Mesenchymal stem cell (in vitro differentiated cells and primary cell): Measurements from ENCODE around the gene ZNF134.

Experiments used
- DNase-seq: peaks from one replicate; pipeline ENCODE4 v3.0.0-alpha.2; 2013
- H2AFZ ChIP-seq: one replicate; pipeline ENCODE4 v1.6.1; 2013; ENCODE audit warnings: low read depth, mild to moderate bottlenecking, control low read depth, inconsistent platforms, low read length, moderate library complexity
- H2AK5ac ChIP-seq: 2 replicates; pipeline ENCODE4 v1.6.1; 2013; ENCODE audit warnings: low read length, moderate library complexity, mild to moderate bottlenecking, inconsistent platforms; ENCODE audit not compliant: severe bottlenecking
- H2BK120ac ChIP-seq: one replicate; pipeline ENCODE4 v1.6.1; 2013; ENCODE audit warnings: low read depth, mild to moderate bottlenecking, inconsistent platforms, low read length, moderate library complexity
- H2BK12ac ChIP-seq, 2 experiments: one replicate each; pipeline ENCODE4 v1.6.1; 2013; ENCODE audit warnings: inconsistent platforms in 2 of 2, low read length in 2 of 2, mild to moderate bottlenecking in 2 of 2, moderate library complexity in 2 of 2, control low read depth in 1 of 2
- H2BK15ac ChIP-seq: one replicate; pipeline ENCODE4 v1.6.1; 2013; ENCODE audit warnings: mild to moderate bottlenecking, low read depth, inconsistent platforms; ENCODE audit not compliant: poor library complexity, severe bottlenecking
- H2BK5ac ChIP-seq: 2 replicates; pipeline ENCODE4 v1.6.1; 2013; ENCODE audit warnings: low read depth, mild to moderate bottlenecking, low read length, control low read depth, inconsistent platforms; ENCODE audit not compliant: poor library complexity, severe bottlenecking
- H3K14ac ChIP-seq, 2 experiments: one replicate each; pipeline ENCODE4 v1.6.1; 2013; ENCODE audit warnings: inconsistent platforms in 2 of 2, low read length in 2 of 2, control low read depth in 1 of 2, mild to moderate bottlenecking in 1 of 2, moderate library complexity in 1 of 2
- H3K18ac ChIP-seq, 2 experiments: one replicate each; pipeline ENCODE4 v1.6.1; 2013; ENCODE audit warnings: inconsistent platforms in 2 of 2, low read length in 2 of 2, control low read depth in 1 of 2, low read depth in 1 of 2, mild to moderate bottlenecking in 1 of 2
- H3K23ac ChIP-seq, 2 experiments: one replicate each; pipeline ENCODE4 v1.6.1; 2013; ENCODE audit warnings: inconsistent platforms in 2 of 2, low read length in 2 of 2, mild to moderate bottlenecking in 2 of 2, moderate library complexity in 2 of 2, control low read depth in 1 of 2
- H3K27ac ChIP-seq: 2 replicates; pipeline ENCODE4 v1.5.1; 2013; ENCODE audit warnings: mild to moderate bottlenecking, moderate library complexity, low read length, control low read depth, inconsistent platforms; ENCODE audit not compliant: poor library complexity, severe bottlenecking
- H3K27me3 ChIP-seq, 2 experiments: 2 replicates each; pipeline versions ENCODE4 v1.6.1 to v1.7.0; 2013; ENCODE audit warnings: low read length in 2 of 2, mild to moderate bottlenecking in 2 of 2, moderate library complexity in 2 of 2, control low read depth in 1 of 2, inconsistent platforms in 1 of 2; ENCODE audit not compliant: control insufficient read depth in 1 of 2, insufficient read depth in 1 of 2
- H3K36me3 ChIP-seq, 2 experiments: 2 replicates each; pipeline versions ENCODE4 v1.6.1 to v1.7.0; 2013; ENCODE audit warnings: low read length in 2 of 2, control low read depth in 1 of 2, inconsistent platforms in 1 of 2, low read depth in 1 of 2, mild to moderate bottlenecking in 1 of 2; ENCODE audit not compliant: insufficient read depth in 2 of 2, control insufficient read depth in 1 of 2
- H3K4ac ChIP-seq, 2 experiments: one replicate each; pipeline ENCODE4 v1.6.1; 2013; ENCODE audit warnings: inconsistent platforms in 2 of 2, low read length in 2 of 2, mild to moderate bottlenecking in 2 of 2, moderate library complexity in 2 of 2, control low read depth in 1 of 2, low read depth in 1 of 2
- H3K4me1 ChIP-seq: 2 replicates; pipeline ENCODE4 v1.6.1; 2013; ENCODE audit warnings: low read depth, low read length, control low read depth; ENCODE audit not compliant: control insufficient read depth, insufficient read depth
- H3K4me2 ChIP-seq: 2 replicates; pipeline ENCODE4 v1.6.1; 2013; ENCODE audit warnings: low read length, mild to moderate bottlenecking, inconsistent platforms; ENCODE audit not compliant: poor library complexity, severe bottlenecking
- H3K4me3 ChIP-seq, 2 experiments: 2 replicates each; pipeline versions ENCODE4 v1.5.1 to v1.7.0; 2013; ENCODE audit warnings: low read length in 2 of 2, mild to moderate bottlenecking in 2 of 2, control low read depth in 1 of 2, low read depth in 1 of 2; ENCODE audit not compliant: insufficient read depth in 1 of 2
- H3K79me1 ChIP-seq: replicated peaks from 2 replicates; pipeline ENCODE4 v1.6.1; 2013; ENCODE audit warnings: mild to moderate bottlenecking, control low read depth, low read length, inconsistent platforms; ENCODE audit not compliant: poor library complexity, severe bottlenecking
- H3K9ac ChIP-seq: 2 replicates; pipeline ENCODE4 v1.7.0; 2013; ENCODE audit warnings: mild to moderate bottlenecking, low read length, moderate library complexity
- H3K9me3 ChIP-seq: 2 replicates; pipeline ENCODE4 v1.7.0; 2013; ENCODE audit warnings: mild to moderate bottlenecking, low read length; ENCODE audit not compliant: control insufficient read depth
- H4K8ac ChIP-seq: one replicate; pipeline ENCODE4 v1.6.1; 2013; ENCODE audit warnings: inconsistent platforms, mild to moderate bottlenecking, low read length, moderate library complexity
- H4K91ac ChIP-seq: one replicate; pipeline ENCODE4 v1.6.1; 2013; ENCODE audit warnings: mild to moderate bottlenecking, low read length, inconsistent platforms
- WGBS: methylation state at CpG from one replicate; pipeline ENCODE4 v1.1.7; 2013; ENCODE audit warnings: mixed read lengths; 5-methylcytosine and 5-hydroxymethylcytosine counted together

Gene ZNF134

GRCh38 chr19:57572415-57572947, 41.6 kb upstream of the ZNF134 start:
- Histone ChIP-seq H2AK5ac (no peak overlapping the region), H3K23ac (no peak overlapping the region), H2BK5ac (no peak overlapping the region), H3K4me3 (peak overlapping the region in 1 of 2 experiments; percentile 53), H3K4me1 (no peaks in the 10 kb centered on the region), H3K9me3 (peaks cover 97% of the 10 kb centered on the region), H2AFZ (no peak overlapping the region), H3K9ac (no peak overlapping the region), H3K4ac (no peak overlapping the region), H4K91ac (no peak overlapping the region), H3K27ac (no peak overlapping the region), H2BK15ac (no peak overlapping the region), H3K4me2 (no peak overlapping the region), H3K18ac (no peak overlapping the region), H3K79me1 (peaks cover 36% of the 10 kb centered on the region), H2BK12ac (no peak overlapping the region), H3K14ac (no peak overlapping the region), H2BK120ac (no peak overlapping the region), H3K27me3 (no peaks in the 10 kb centered on the region), H4K8ac (no peak overlapping the region), H3K36me3 (peaks cover 68 to 70% of the 10 kb centered on the region in 2 experiments)
- 100% methylated on average over 1 of the region's 3 CpGs for WGBS
- DNase-seq = no peak

- H2AFZ ChIP-seq = no peak overlapping the region
Measured at GRCh38 chr19:57576661-57577060, 37.4 kb upstream of the ZNF134 start.

GRCh38 chr19:57578487-57579205, 35.4 kb upstream of the ZNF134 start, which contains the start of gene ZNF416:
TSS of gene ZNF416 (minus strand) at chr19:57578911. CDS start at chr19:57578704, 207 bp downstream.
- peak within 1 kb of the TSS in 1 of 2 experiments; percentile 96 for H3K14ac ChIP-seq
- H3K23ac ChIP-seq = peak within 1 kb of the TSS in 1 of 2 experiments; percentile 48
- peak within 1 kb of the TSS; percentile 91 to 93 for H3K4me3 ChIP-seq
- peaks cover 36 to 40% of the 10 kb centered on the region in 2 experiments for H3K36me3 ChIP-seq
- H2AK5ac ChIP-seq = no peak within 1 kb of the TSS
- under 1% methylated on average over 62 of the region's 62 CpGs for WGBS
- peak within 1 kb of the TSS; percentile 56 for H4K91ac ChIP-seq
- peaks cover 45% of the 10 kb centered on the region for H3K9me3 ChIP-seq
- peaks cover 40% of the 10 kb centered on the region for H3K79me1 ChIP-seq
- H3K4ac ChIP-seq = peak within 1 kb of the TSS; percentile 68 to 77
- no peak within 1 kb of the TSS for H2BK12ac ChIP-seq
- no peak within 1 kb of the TSS for H3K27ac ChIP-seq
- no peaks in the 10 kb centered on the region for H3K27me3 ChIP-seq
- DNase-seq = peak; percentile 98
- peak within 1 kb of the TSS; percentile 88 for H2AFZ ChIP-seq
- H3K9ac ChIP-seq = peak within 1 kb of the TSS; percentile 90
- peak within 1 kb of the TSS; percentile 79 to 87 for H3K18ac ChIP-seq
- H3K4me2 ChIP-seq = peak within 1 kb of the TSS; percentile 77
- no peak within 1 kb of the TSS for H2BK120ac ChIP-seq
- H4K8ac ChIP-seq = peak within 1 kb of the TSS; percentile 62
- no peak within 1 kb of the TSS for H2BK5ac ChIP-seq
- peaks cover 7% of the 10 kb centered on the region for H3K4me1 ChIP-seq
- H2BK15ac ChIP-seq = peak within 1 kb of the TSS; percentile 49

More at GRCh38 chr19:57576661-57577060, 37.4 kb upstream of the ZNF134 start:
- Histone ChIP-seq H2BK15ac (no peak overlapping the region), H4K8ac (no peak overlapping the region), H2AK5ac (no peak overlapping the region), H3K18ac (no peak overlapping the region), H3K9me3 (peaks cover 61% of the 10 kb centered on the region), H3K4me2 (no peak overlapping the region), H3K79me1 (peaks cover 41% of the 10 kb centered on the region), H4K91ac (no peak overlapping the region), H3K27me3 (no peaks in the 10 kb centered on the region), H3K14ac (no peak overlapping the region), H2BK12ac (no peak overlapping the region), H3K9ac (no peak overlapping the region), H3K4me1 (peaks cover 4% of the 10 kb centered on the region), H3K23ac (no peak overlapping the region), H3K36me3 (peaks cover 55 to 60% of the 10 kb centered on the region in 2 experiments), H3K27ac (no peak overlapping the region), H3K4me3 (peak overlapping the region in 1 of 2 experiments; percentile 91), H3K4ac (no peak overlapping the region), H2BK5ac (no peak overlapping the region), H2BK120ac (no peak overlapping the region)
- no peak for DNase-seq

- Histone ChIP-seq H3K4ac (peak overlapping the region in 1 of 2 experiments; percentile 95), H2BK15ac (no peak overlapping the region), H4K91ac (peak overlapping the region; percentile 85), H3K4me2 (no peak overlapping the region), H3K79me1 (peaks cover 22% of the 10 kb centered on the region), H3K27ac (no peak overlapping the region), H3K4me1 (peaks cover 11% of the 10 kb centered on the region), H2BK120ac (peak overlapping the region; percentile 2), H3K9me3 (peaks cover 23% of the 10 kb centered on the region), H4K8ac (peak overlapping the region; percentile 98), H3K36me3 (peaks cover 5 to 8% of the 10 kb centered on the region in 2 experiments), H2AFZ (peak overlapping the region; percentile 95), H3K27me3 (no peaks in the 10 kb centered on the region), H2BK12ac (no peak overlapping the region), H3K18ac (peak overlapping the region in 1 of 2 experiments; percentile 60), H2BK5ac (no peak overlapping the region), H3K23ac (no peak overlapping the region), H2AK5ac (no peak overlapping the region), H3K14ac (no peak overlapping the region), H3K4me3 (peak overlapping the region in 1 of 2 experiments; percentile 93), H3K9ac (peak overlapping the region; percentile 86)
- WGBS = 66% methylated on average over 21 of the region's 21 CpGs
- no peak for DNase-seq
Measured at GRCh38 chr19:57583104-57583520, 30.9 kb upstream of the ZNF134 start.
